Breast epithelium (tissue), 3 donors: ENCODE results near the gene CACNA2D3.

Experiments
- POLR2A ChIP-seq: fragments of 450-650 bp; IDR thresholded peaks from one replicate; pipeline ENCODE4 v1.6.1; 2016; ENCODE audit warnings: antibody characterized with exemption, mild to moderate bottlenecking, moderate library complexity
- POLR2AphosphoS5 ChIP-seq, 3 donors: sonication (generic); formaldehyde crosslinking; IDR thresholded peaks; one replicate each; pipeline ENCODE4 v1.6.1; 2017; ENCODE audit warnings: antibody characterized with exemption in 3 of 3
- TF ChIP-seq, protein P1 (sequence below), 3 donors: fragments of 450-650 bp; IDR thresholded peaks; one replicate each; pipeline ENCODE4 v1.5.1; 2016 to 2017; ENCODE audit warnings: antibody characterized with exemption in 3 of 3, mild to moderate bottlenecking in 3 of 3, moderate library complexity in 3 of 3

DNA sequence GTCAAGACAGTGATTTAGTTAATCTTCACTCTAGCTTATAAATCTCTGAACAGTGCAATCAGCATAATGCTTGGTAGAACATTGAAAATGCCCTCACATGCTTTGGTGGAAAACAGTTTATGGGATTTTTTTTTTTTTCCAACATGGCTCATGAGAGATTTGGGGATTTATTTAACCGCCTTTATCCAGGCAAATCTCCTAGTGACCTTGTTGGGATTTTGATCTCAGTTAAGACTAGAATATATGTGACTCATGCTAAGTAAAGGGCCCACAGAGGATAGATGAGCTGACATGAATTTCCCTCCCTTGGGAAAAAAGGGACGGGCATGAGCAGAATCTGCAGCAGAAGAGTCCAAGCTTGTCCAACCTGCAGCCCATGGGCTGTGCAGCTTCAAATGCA is 786.8 kb downstream of the CACNA2D3 start:
- TF ChIP-seq, protein P1, sequence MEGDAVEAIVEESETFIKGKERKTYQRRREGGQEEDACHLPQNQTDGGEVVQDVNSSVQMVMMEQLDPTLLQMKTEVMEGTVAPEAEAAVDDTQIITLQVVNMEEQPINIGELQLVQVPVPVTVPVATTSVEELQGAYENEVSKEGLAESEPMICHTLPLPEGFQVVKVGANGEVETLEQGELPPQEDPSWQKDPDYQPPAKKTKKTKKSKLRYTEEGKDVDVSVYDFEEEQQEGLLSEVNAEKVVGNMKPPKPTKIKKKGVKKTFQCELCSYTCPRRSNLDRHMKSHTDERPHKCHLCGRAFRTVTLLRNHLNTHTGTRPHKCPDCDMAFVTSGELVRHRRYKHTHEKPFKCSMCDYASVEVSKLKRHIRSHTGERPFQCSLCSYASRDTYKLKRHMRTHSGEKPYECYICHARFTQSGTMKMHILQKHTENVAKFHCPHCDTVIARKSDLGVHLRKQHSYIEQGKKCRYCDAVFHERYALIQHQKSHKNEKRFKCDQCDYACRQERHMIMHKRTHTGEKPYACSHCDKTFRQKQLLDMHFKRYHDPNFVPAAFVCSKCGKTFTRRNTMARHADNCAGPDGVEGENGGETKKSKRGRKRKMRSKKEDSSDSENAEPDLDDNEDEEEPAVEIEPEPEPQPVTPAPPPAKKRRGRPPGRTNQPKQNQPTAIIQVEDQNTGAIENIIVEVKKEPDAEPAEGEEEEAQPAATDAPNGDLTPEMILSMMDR (IDR thresholded peaks at IDR 0.05): no peak
- TF ChIP-seq POLR2A: no peak
- TF ChIP-seq POLR2AphosphoS5 (IDR thresholded peaks at IDR 0.05): no peak
